GM13977 (cell line): ENCODE data around the gene SKI.

Experiments used
- DNase-seq: peaks from one replicate; pipeline ENCODE4 v3.0.0; 2012; ENCODE audit warnings: low spot score
- in situ Hi-C: fragments of 300-500 bp; cut with MboI; formaldehyde crosslinking; loops from one replicate; pipeline ENCODE4 v1.12.0; 2022; ENCODE audit warnings: low sequenced_read_pairs, low pct_unique_long_range_greater_than_20kb, mixed read lengths, inconsistent platforms; ENCODE audit not compliant: unreplicated experiment
- TF ChIP-seq, protein P1 (sequence below): IDR thresholded peaks from 2 replicates; pipeline ENCODE4 v1.5.1; 2012; ENCODE audit warnings: mild to moderate bottlenecking, control low read depth; ENCODE audit not compliant: insufficient read depth; ENCODE audit errors: extremely low read depth, missing control alignments

The SKI gene

GRCh38 chr1:2342384-2343022 is 114.4 kb downstream of the SKI start:
- in situ Hi-C loops = no loop called here
- TF ChIP-seq, protein P1, sequence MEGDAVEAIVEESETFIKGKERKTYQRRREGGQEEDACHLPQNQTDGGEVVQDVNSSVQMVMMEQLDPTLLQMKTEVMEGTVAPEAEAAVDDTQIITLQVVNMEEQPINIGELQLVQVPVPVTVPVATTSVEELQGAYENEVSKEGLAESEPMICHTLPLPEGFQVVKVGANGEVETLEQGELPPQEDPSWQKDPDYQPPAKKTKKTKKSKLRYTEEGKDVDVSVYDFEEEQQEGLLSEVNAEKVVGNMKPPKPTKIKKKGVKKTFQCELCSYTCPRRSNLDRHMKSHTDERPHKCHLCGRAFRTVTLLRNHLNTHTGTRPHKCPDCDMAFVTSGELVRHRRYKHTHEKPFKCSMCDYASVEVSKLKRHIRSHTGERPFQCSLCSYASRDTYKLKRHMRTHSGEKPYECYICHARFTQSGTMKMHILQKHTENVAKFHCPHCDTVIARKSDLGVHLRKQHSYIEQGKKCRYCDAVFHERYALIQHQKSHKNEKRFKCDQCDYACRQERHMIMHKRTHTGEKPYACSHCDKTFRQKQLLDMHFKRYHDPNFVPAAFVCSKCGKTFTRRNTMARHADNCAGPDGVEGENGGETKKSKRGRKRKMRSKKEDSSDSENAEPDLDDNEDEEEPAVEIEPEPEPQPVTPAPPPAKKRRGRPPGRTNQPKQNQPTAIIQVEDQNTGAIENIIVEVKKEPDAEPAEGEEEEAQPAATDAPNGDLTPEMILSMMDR = no peak
- no peak for DNase-seq

DNA sequence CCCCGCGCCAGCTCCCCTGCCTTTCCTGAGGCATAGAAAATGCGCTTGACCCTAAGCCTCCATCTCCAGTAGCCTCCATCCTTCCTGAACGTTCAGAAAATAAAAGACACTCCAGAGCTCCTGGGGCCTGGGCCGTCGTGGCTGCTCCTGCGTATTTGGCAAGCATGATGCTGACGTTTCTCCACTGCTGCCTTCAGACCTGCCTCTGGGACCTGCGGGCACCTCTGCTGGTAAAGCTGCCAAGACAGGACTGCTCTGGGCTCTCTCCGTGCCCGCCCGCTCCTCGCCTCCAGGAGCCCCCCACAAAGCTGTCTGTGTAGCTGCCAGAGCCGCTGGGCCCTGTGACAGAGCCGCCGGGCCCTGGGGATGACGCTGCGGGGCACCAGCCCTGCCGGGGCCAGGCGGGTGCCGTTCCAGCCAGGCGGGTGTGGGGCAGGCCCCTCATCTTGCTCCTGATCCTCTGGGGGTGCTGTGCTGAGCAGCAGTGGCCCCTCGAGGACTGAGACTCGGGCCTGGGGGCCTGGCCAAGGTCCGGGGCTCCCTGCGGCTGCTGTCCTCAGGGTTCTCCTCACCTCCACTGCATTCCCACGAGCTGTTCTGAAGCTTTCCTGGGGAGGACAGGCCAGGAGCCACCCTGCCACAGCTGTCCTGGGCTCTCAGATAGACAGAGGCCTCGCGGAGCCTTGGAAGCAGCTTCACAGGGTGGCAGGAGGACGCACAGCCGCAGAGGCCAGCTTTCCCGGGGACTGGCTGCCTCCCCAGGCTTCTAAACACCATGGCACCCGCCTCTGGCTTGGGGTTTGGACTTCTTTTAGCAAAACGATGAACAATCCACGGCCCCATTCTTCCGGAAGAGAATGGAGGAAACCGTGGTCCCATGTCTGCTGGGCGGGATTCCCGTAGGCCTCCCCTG is 115.2 kb downstream of the SKI start:
- TF ChIP-seq, protein P1 = no peak
- in situ Hi-C loops = no loop called here
- no peak for DNase-seq

DNA sequence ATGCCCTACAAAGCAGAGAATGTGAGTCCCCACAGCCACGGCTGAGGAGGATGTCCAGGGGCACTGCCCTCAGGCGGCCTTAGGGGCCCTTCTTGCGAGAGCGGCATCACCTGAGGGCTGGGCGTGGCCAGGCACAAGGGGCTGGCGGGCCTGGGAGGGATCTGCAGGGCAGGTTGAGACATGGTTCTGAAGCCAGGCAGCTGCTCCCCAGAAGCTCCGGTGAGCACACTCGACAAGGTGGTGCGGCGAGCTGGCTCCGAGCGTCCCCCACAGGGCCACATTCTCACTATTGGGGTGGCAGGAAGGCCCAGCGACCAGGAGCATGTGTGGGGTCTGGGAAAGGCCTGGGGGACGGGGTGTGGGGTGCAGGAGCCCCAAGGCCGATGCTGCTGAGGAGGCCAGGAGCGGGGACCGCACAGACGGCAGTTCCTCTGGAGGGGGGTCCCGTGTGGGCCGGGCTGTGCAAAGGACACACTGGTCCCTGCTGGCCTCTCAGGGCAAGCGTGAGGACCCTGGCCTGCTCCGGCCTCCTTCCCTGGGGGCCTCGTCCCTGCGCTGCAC is 116.1 kb downstream of the SKI start:
- TF ChIP-seq, protein P1 = no peak
- in situ Hi-C loops = no loop called here
- DNase-seq = no peak

- no peak for DNase-seq
- TF ChIP-seq, protein P1 = no peak
- in situ Hi-C loops = no loop called here
These were observed 116.7 kb downstream of the SKI start for GRCh38 chr1:2344744-2345296.

GRCh38 chr1:2345297-2346075 is 117.4 kb downstream of the SKI start:
- TF ChIP-seq, protein P1 = no peak
- in situ Hi-C loops = no loop called here
- DNase-seq = no peak
